Upper lobe of left lung (tissue), 4 donors: ENCODE measurements around the gene TCEANC2.

Experiments
- CTCF ChIP-seq, 6 experiments: fragments of 450-650 bp in 4 of 6; fragments of 200-600 bp in 2 of 6; sonication (generic) in 2 of 6; IDR thresholded peaks; one replicate each; pipeline ENCODE4 v1.5.1; 2016 to 2019; ENCODE audit warnings: antibody characterized with exemption in 6 of 6
- EP300 ChIP-seq, 4 donors: sonication (generic); formaldehyde crosslinking; IDR thresholded peaks; one replicate each; pipeline ENCODE4 v1.5.1; 2017; ENCODE audit warnings: antibody characterized with exemption in 4 of 4, control low read depth in 2 of 4
- POLR2A ChIP-seq, 4 donors: fragments of 450-650 bp; IDR thresholded peaks; one replicate each; pipeline ENCODE4 v1.5.1; 2016 to 2017; ENCODE audit warnings: antibody characterized with exemption in 4 of 4, mild to moderate bottlenecking in 2 of 4
- POLR2AphosphoS5 ChIP-seq, 2 donors: sonication (generic); formaldehyde crosslinking; IDR thresholded peaks; one replicate each; pipeline ENCODE4 v1.5.1; 2017; ENCODE audit warnings: antibody characterized with exemption in 2 of 2

DNA sequence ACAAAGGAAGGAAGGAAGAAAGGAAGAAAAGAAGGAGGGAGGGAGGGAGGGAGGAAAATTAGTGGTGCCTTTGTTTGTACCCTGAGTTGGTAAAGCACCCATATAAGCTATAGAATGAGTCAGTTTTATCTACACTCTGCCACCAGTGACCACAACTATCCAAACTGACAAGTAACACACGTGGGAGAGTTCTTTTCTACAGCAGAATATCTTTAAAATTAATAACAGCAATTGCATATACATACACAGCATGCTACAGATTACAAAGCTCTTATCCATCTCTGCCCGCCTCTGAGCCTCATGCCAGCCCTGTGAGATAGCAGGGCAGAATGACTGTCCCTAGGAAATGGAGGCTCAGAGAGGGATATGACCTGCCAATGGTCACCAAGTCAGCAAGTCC, 79.1 kb downstream of the TCEANC2 start:
- TF ChIP-seq CTCF (IDR thresholded peaks at IDR 0.05) (no peak), POLR2A (IDR thresholded peaks at IDR 0.05) (no peak), EP300 (IDR thresholded peaks at IDR 0.05) (no peak), POLR2AphosphoS5 (IDR thresholded peaks at IDR 0.05) (no peak)
